H1 (cell line): ENCODE measurements around the gene SENP7. TPM values are rescaled to one million over a fixed set of nuclear protein-coding genes. Genes with fewer than 3 reads are reported as not detected.

Experiments
- CTCF ChIA-PET: fragments of 300-600 bp; sonication (Branson Sonifier 250); formaldehyde crosslinking; loops from one replicate; lab custom pipeline; 2021; ENCODE audit not compliant: partially characterized antibody; lab: Charles Lee
- POLR2A ChIA-PET: fragments of 300-600 bp; sonication (Branson Sonifier 250); formaldehyde crosslinking; loops from one replicate; lab custom pipeline; 2021; ENCODE audit warnings: inconsistent platforms; ENCODE audit not compliant: partially characterized antibody; lab: Charles Lee
- DNase-seq, 2 experiments: peaks; one replicate each; pipeline versions ENCODE4 v3.0.0 to v3.0.0-alpha.2; 2010 to 2022; ENCODE audit warnings: low spot score in 2 of 2, low read depth in 1 of 2, mixed read lengths in 1 of 2
- FAIRE-seq: peaks from 2 replicates; lab custom pipeline; 2011; peaks lifted over from hg19 to GRCh38; lab: Jason Lieb, UNC
- H2AFZ ChIP-seq: 2 replicates; pipeline ENCODE4 v1.8.1; 2012; ENCODE audit warnings: low read length, inconsistent platforms
- H2AK5ac ChIP-seq: 2 replicates; pipeline ENCODE4 v1.6.1; 2013; ENCODE audit warnings: low read depth, low read length
- H2BK120ac ChIP-seq: replicated peaks from 2 replicates; pipeline ENCODE3; 2013; ENCODE audit warnings: low read depth, low read length, inconsistent platforms
- H2BK12ac ChIP-seq: 2 replicates; pipeline ENCODE4 v1.6.1; 2013; ENCODE audit warnings: low read depth, low read length
- H2BK15ac ChIP-seq: 2 replicates; pipeline ENCODE4 v1.6.1; 2013; ENCODE audit warnings: low read length
- H2BK20ac ChIP-seq: 2 replicates; pipeline ENCODE4 v1.6.1; 2013; ENCODE audit warnings: low read length
- H2BK5ac ChIP-seq: 2 replicates; pipeline ENCODE4 v1.6.1; 2013; ENCODE audit warnings: low read depth, low read length
- H3K14ac ChIP-seq: 2 replicates; pipeline ENCODE4 v1.6.1; 2013; ENCODE audit warnings: inconsistent platforms; ENCODE audit not compliant: insufficient read length
- H3K18ac ChIP-seq: 2 replicates; pipeline ENCODE4 v1.6.1; 2013; ENCODE audit warnings: low read length; ENCODE audit errors: extremely low read depth
- H3K23ac ChIP-seq: 2 replicates; pipeline ENCODE4 v1.6.1; 2013; ENCODE audit warnings: inconsistent platforms; ENCODE audit not compliant: insufficient read length
- H3K23me2 ChIP-seq: 2 replicates; pipeline ENCODE4 v1.6.1; 2013; ENCODE audit warnings: low read depth, low read length
- H3K27ac ChIP-seq: 2 replicates; pipeline ENCODE4 v1.6.1; 2011; ENCODE audit warnings: low read depth, low read length, inconsistent platforms
- H3K27me3 ChIP-seq, 4 experiments: replicated peaks in 1 of 4; 1 replicate in 1 of 4; 2 replicates in 3 of 4; pipeline versions ENCODE4 v1.6.1 to v1.8.1; 2011 to 2013; ENCODE audit warnings: low read length in 3 of 4, mild to moderate bottlenecking in 3 of 4, inconsistent platforms in 2 of 4, mixed read lengths in 2 of 4, moderate library complexity in 1 of 4; ENCODE audit not compliant: control insufficient read depth in 3 of 4, insufficient read depth in 3 of 4; ENCODE audit errors: extremely low read depth in 1 of 4
- H3K36me3 ChIP-seq, 4 experiments: 2 replicates each; pipeline versions ENCODE4 v1.6.1 to v1.8.1; 2011 to 2013; ENCODE audit warnings: mild to moderate bottlenecking in 4 of 4, low read length in 3 of 4, moderate library complexity in 2 of 4, control low read depth in 1 of 4, inconsistent platforms in 1 of 4; ENCODE audit not compliant: insufficient read depth in 4 of 4, control insufficient read depth in 2 of 4
- H3K4ac ChIP-seq: replicated peaks from 2 replicates; pipeline ENCODE3; 2013; ENCODE audit warnings: low read length, low read depth, mixed read lengths, inconsistent platforms; ENCODE audit not compliant: insufficient read length
- H3K4me1 ChIP-seq, 4 experiments: replicated peaks in 1 of 4; 1 replicate in 1 of 4; 2 replicates in 3 of 4; pipeline versions ENCODE4 v1.6.1 to v1.8.1; 2011 to 2013; ENCODE audit warnings: low read length in 3 of 4, inconsistent platforms in 2 of 4, mixed read lengths in 1 of 4; ENCODE audit not compliant: insufficient read depth in 4 of 4, control insufficient read depth in 3 of 4
- H3K4me2 ChIP-seq, 2 experiments: 2 replicates each; pipeline versions ENCODE4 v1.6.1 to v1.8.1; 2011 to 2013; ENCODE audit warnings: low read depth in 2 of 2, low read length in 2 of 2, control low read depth in 1 of 2, inconsistent platforms in 1 of 2, mild to moderate bottlenecking in 1 of 2; ENCODE audit not compliant: insufficient read depth in 1 of 2
- H3K4me3 ChIP-seq, 4 experiments: fragments of 200-600, 300-600 bp in 1 of 4; sonication (generic), shearing (Covaris generic), sonication (Bioruptor Twin) in 1 of 4; 2 replicates each; pipeline versions ENCODE4 v1.5.1 to v1.8.1; 2011 to 2016; ENCODE audit warnings: low read length in 4 of 4, low read depth in 3 of 4, control low read depth in 2 of 4, inconsistent platforms in 2 of 4, mild to moderate bottlenecking in 2 of 4, mixed read lengths in 1 of 4, moderate library complexity in 1 of 4; ENCODE audit not compliant: insufficient read depth in 2 of 4; ENCODE audit errors: extremely low read depth in 1 of 4
- H3K56ac ChIP-seq: replicated peaks from 2 replicates; pipeline ENCODE3; 2013; ENCODE audit warnings: low read depth, mild to moderate bottlenecking, mixed read lengths, low read length, inconsistent platforms; ENCODE audit not compliant: insufficient read length
- H3K79me1 ChIP-seq: 2 replicates; pipeline ENCODE4 v1.6.1; 2013; ENCODE audit warnings: low read depth, low read length, control low read depth
- H3K79me2 ChIP-seq, 2 experiments: 2 replicates each; pipeline versions ENCODE4 v1.6.1 to v1.8.1; 2012 to 2013; ENCODE audit warnings: low read length in 2 of 2, mild to moderate bottlenecking in 2 of 2, inconsistent platforms in 1 of 2; ENCODE audit not compliant: insufficient read depth in 2 of 2, control insufficient read depth in 1 of 2
- H3K9ac ChIP-seq, 4 experiments: replicated peaks in 1 of 4; 1 replicate in 1 of 4; 2 replicates in 3 of 4; pipeline versions ENCODE4 v1.6.1 to v1.8.1; 2011 to 2013; ENCODE audit warnings: low read depth in 3 of 4, low read length in 3 of 4, control low read depth in 2 of 4, mild to moderate bottlenecking in 2 of 4, moderate library complexity in 2 of 4, inconsistent platforms in 1 of 4; ENCODE audit errors: extremely low read depth in 1 of 4
- H3K9me3 ChIP-seq, 2 experiments: 2 replicates each; pipeline versions ENCODE4 v1.6.1 to v1.8.1; 2012 to 2013; ENCODE audit warnings: mild to moderate bottlenecking in 2 of 2, moderate library complexity in 2 of 2, control low read depth in 1 of 2, inconsistent platforms in 1 of 2, low read depth in 1 of 2, low read length in 1 of 2, mixed read lengths in 1 of 2; ENCODE audit not compliant: insufficient read depth in 2 of 2
- H4K20me1 ChIP-seq, 2 experiments: replicated peaks in 1 of 2; 2 replicates each; pipeline versions ENCODE3 to v1.8.1; 2011 to 2013; ENCODE audit warnings: inconsistent platforms in 2 of 2, low read length in 2 of 2, mild to moderate bottlenecking in 1 of 2; ENCODE audit not compliant: insufficient read depth in 2 of 2, control insufficient read depth in 1 of 2
- H4K5ac ChIP-seq: 2 replicates; pipeline ENCODE4 v1.6.1; 2013; ENCODE audit warnings: low read length, low read depth, mixed read lengths, inconsistent platforms; ENCODE audit not compliant: insufficient read length
- H4K8ac ChIP-seq: 2 replicates; pipeline ENCODE4 v1.8.0; 2013; ENCODE audit warnings: mild to moderate bottlenecking, moderate library complexity, low read length, inconsistent platforms; ENCODE audit not compliant: insufficient read depth; ENCODE audit errors: extremely low read depth
- H4K91ac ChIP-seq: replicated peaks from 2 replicates; pipeline ENCODE3; 2013; ENCODE audit warnings: low read length, mixed read lengths, inconsistent platforms; ENCODE audit not compliant: insufficient read length
- BCL11A ChIP-seq, 2 experiments: IDR thresholded peaks; one replicate each; pipeline ENCODE4 v1.6.1; 2011; ENCODE audit warnings: low read depth in 2 of 2, low read length in 2 of 2, mild to moderate bottlenecking in 2 of 2
- CEBPB ChIP-seq: IDR thresholded peaks from 2 replicates; pipeline ENCODE4 v1.6.1; 2012; ENCODE audit warnings: low read depth, low read length
- EGR1 ChIP-seq: IDR thresholded peaks from 2 replicates; pipeline ENCODE4 v1.6.1; 2011; ENCODE audit warnings: low read depth, low read length, borderline replicate concordance
- FOSL1 ChIP-seq: IDR thresholded peaks from 2 replicates; pipeline ENCODE4 v1.6.1; 2011; ENCODE audit warnings: mild to moderate bottlenecking, low read depth, low read length, moderate library complexity; ENCODE audit not compliant: insufficient read depth
- GABPA ChIP-seq: IDR thresholded peaks from 2 replicates; pipeline ENCODE4 v1.6.1; 2011; ENCODE audit warnings: mild to moderate bottlenecking, low read length, moderate library complexity, borderline replicate concordance; ENCODE audit not compliant: insufficient read depth
- HDAC6 ChIP-seq: IDR thresholded peaks from one replicate; pipeline ENCODE4 v1.7.1; 2012; ENCODE audit warnings: low read depth, mild to moderate bottlenecking, inconsistent platforms, low read length, moderate library complexity
- KDM4A ChIP-seq: IDR thresholded peaks from one replicate; pipeline ENCODE4 v1.7.1; 2012; ENCODE audit warnings: low read depth, mild to moderate bottlenecking, moderate library complexity, low read length, inconsistent platforms; ENCODE audit not compliant: severe bottlenecking
- KDM5A ChIP-seq: fragments of 200-600 bp; IDR thresholded peaks from 2 replicates; pipeline ENCODE4 v1.7.1; 2012; ENCODE audit warnings: mild to moderate bottlenecking, low read length, inconsistent platforms, mixed read lengths
- MAFK ChIP-seq: IDR thresholded peaks from 2 replicates; pipeline ENCODE4 v1.6.1; 2012; ENCODE audit warnings: low read depth, mild to moderate bottlenecking, improper control_type of control experiment, low read length
- POLR2A ChIP-seq, 2 experiments: IDR thresholded peaks; 1 replicate in 1 of 2; 2 replicates in 1 of 2; pipeline ENCODE4 v1.6.1; 2011; ENCODE audit warnings: low read depth in 2 of 2, low read length in 2 of 2, mild to moderate bottlenecking in 2 of 2; ENCODE audit errors: control extremely low read depth in 1 of 2
- SIRT6 ChIP-seq: IDR thresholded peaks from one replicate; pipeline ENCODE4 v1.7.1; 2012; ENCODE audit warnings: low read length, inconsistent platforms
- SP4 ChIP-seq: IDR thresholded peaks from 2 replicates; pipeline ENCODE4 v1.6.1; 2012; ENCODE audit warnings: low read length, inconsistent platforms
- TAF1 ChIP-seq: IDR thresholded peaks from 2 replicates; pipeline ENCODE4 v1.6.1; 2011; ENCODE audit warnings: mild to moderate bottlenecking, low read depth, low read length
- TEAD4 ChIP-seq: IDR thresholded peaks from 2 replicates; pipeline ENCODE4 v1.6.1; 2012; ENCODE audit warnings: low read depth, low read length, inconsistent platforms, mixed read lengths
- YY1 ChIP-seq: IDR thresholded peaks from 2 replicates; pipeline ENCODE4 v1.6.1; 2011; ENCODE audit warnings: low read depth, mild to moderate bottlenecking, low read length
- WGBS, 2 experiments: shearing (Covaris generic) in 1 of 2; methylation state at CpG; one replicate each; pipeline versions ENCODE4 v1.1.6 to v1.1.7; 2013 to 2015; ENCODE audit warnings: low lambda C conversion rate in 2 of 2, mixed read lengths in 2 of 2, inconsistent platforms in 1 of 2, low coverage in 1 of 2, missing lambda C conversion rate in 1 of 2; ENCODE audit not compliant: insufficient replicate concordance in 2 of 2, insufficient coverage in 1 of 2, insufficient read length in 1 of 2; ENCODE audit errors: extremely low coverage in 1 of 2, missing lambda C conversion rate in 1 of 2; 5-methylcytosine and 5-hydroxymethylcytosine counted together
- polyA plus RNA-seq, 7 experiments: library from polyadenylated mRNA; depleted of rRNA in 3 of 7; stranded (reverse) in 5 of 7; unstranded in 2 of 7; fragments of >200 nt in 5 of 7; fragments of 200-250 nt in 2 of 7; gene quantifications; 1 replicate in 5 of 7; 2 replicates in 1 of 7; 4 replicates in 1 of 7; pipeline versions ENCODE4 v1.2.1 to v1.2.3, GENCODE V29; 2011 to 2013; ENCODE audit warnings: missing spikeins in 2 of 7, mixed read lengths in 2 of 7
- total RNA-seq: library from RNA; stranded (reverse); fragmentation: NEBNext Ultra II Directional; extraction: Animal tissue kit (Norgen Biotek cat#: 25700); gene quantifications from 2 replicates; pipeline ENCODE4 v1.2.1, GENCODE V29; 2021
- TF ChIP-seq, protein P1 (sequence below): IDR thresholded peaks from 2 replicates; pipeline ENCODE4 v1.6.1; 2012; ENCODE audit warnings: inconsistent platforms

Gene SENP7
- total and polyA plus RNA-seq, 2 of the 8 experiments (the other 6 are each of a cell fraction or from before 2014, with no cell fraction given) = 2.8 to 7.8 TPM

DNA sequence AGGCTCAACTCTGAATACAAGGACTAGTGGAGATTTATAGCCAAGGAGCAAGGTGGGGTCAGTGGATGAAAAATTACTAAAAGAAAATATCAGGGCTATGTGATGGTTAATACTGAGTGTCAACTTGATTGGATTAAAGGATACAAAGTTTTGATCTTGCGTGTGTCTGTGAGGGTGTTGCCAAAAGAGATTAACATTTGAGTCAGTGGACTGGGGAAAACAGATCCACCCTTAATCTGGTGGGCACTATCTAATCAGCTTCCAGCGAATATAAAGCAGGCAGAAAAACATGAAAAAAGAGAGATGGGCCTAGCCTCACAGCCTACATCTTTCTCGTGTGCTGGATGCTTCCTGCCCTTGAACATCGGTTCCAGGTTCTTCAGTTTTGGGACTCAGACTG, 14.4 kb upstream of the SENP7 start:
- H2AK5ac ChIP-seq = no peak overlapping the region
- no peaks in the 10 kb centered on the region for H4K20me1 ChIP-seq
- no peak overlapping the region for H3K4me2 ChIP-seq
- DNase-seq = no peak
- H3K4ac ChIP-seq = no peak overlapping the region
- no peak for TF ChIP-seq MAFK
- TF ChIP-seq, protein P1, sequence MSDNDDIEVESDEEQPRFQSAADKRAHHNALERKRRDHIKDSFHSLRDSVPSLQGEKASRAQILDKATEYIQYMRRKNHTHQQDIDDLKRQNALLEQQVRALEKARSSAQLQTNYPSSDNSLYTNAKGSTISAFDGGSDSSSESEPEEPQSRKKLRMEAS = no peak
- no peak for TF ChIP-seq SIRT6
- TF ChIP-seq YY1 = no peak
- no peak for TF ChIP-seq POLR2A (IDR thresholded peaks at IDR 0.05; ENCODE audit: control extremely low read depth in 1 of 2, low read depth in 2 of 2, low read length in 2 of 2)
- TF ChIP-seq TEAD4 = no peak
- TF ChIP-seq FOSL1 = no peak
- TF ChIP-seq SP4 = no peak
- no peak for TF ChIP-seq KDM5A
- no peak for TF ChIP-seq KDM4A
- no peak for TF ChIP-seq CEBPB
- no peak for TF ChIP-seq HDAC6
- TF ChIP-seq EGR1 = no peak
- no peak for TF ChIP-seq GABPA
- no peak for TF ChIP-seq BCL11A (IDR thresholded peaks at IDR 0.05; ENCODE audit: low read depth in 2 of 2, low read length in 2 of 2)
- TF ChIP-seq TAF1 = no peak
- H3K79me2 ChIP-seq = no peaks in the 10 kb centered on the region
- no peak overlapping the region for H2BK12ac ChIP-seq
- H3K56ac ChIP-seq = no peak overlapping the region
- peaks cover 12 to 18% of the 10 kb centered on the region in 2 experiments for H3K9me3 ChIP-seq
- no peak for FAIRE-seq
- H3K36me3 ChIP-seq = 0 out of 8 replicates have a peak, but pooled peaks cover 0 to 2% (median 0%) of the 10 kb centered on the region in 4 experiments
- H3K4me1 ChIP-seq = peaks cover 5 to 16% (median 11%) of the 10 kb centered on the region in 4 experiments; a peak in 6 of 7 replicates
- CTCF ChIA-PET = interaction anchor here (1.3 kb wide), 1 partner anchor 9 kb away, joined by 4 read pairs; no protein-coding TSS in a partner anchor
- no peak overlapping the region for H3K14ac ChIP-seq
- WGBS, 2 experiments = 91% methylated on average over 4 of the region's 4 CpGs; no CpG with 5 or more reads in 1 of the 2 experiments
- no peak overlapping the region for H3K18ac ChIP-seq
- H3K23me2 ChIP-seq = no peaks in the 10 kb centered on the region
- POLR2A ChIA-PET = no interaction called here
- no peaks in the 10 kb centered on the region for H3K27me3 ChIP-seq
- no peak overlapping the region for H2BK5ac ChIP-seq
- H4K8ac ChIP-seq = no peak overlapping the region
- H3K27ac ChIP-seq = no peak overlapping the region
- H3K23ac ChIP-seq = no peak overlapping the region
- H3K9ac ChIP-seq = no peak overlapping the region
- H3K79me1 ChIP-seq = no peaks in the 10 kb centered on the region
- no peak overlapping the region for H2AFZ ChIP-seq
- H2BK120ac ChIP-seq = no peak overlapping the region
- H4K91ac ChIP-seq = no peak overlapping the region
- no peak overlapping the region for H2BK15ac ChIP-seq
- H2BK20ac ChIP-seq = no peak overlapping the region
- no peak overlapping the region for H4K5ac ChIP-seq
- H3K4me3 ChIP-seq = no peak overlapping the region
